Pons (tissue), 1 donor: ENCODE results near the gene USP10.

Experiments
- DNase-seq: peaks from one replicate; pipeline ENCODE4 v3.0.0-alpha.2; 2016; ENCODE audit warnings: low spot score

The USP10 gene

GRCh38 chr16:84774810-84775209 lies 75.0 kb downstream of the USP10 start:
- DNase-seq = no peak

GRCh38 chr16:84775262-84775810 lies 75.5 kb downstream of the USP10 start:
- DNase-seq = no peak

- DNase-seq = peak; percentile 40
Measured at GRCh38 chr16:84777435-84777834, 77.6 kb downstream of the USP10 start.

GRCh38 chr16:84778720-84779119 lies 78.9 kb downstream of the USP10 start:
- no peak for DNase-seq

GRCh38 chr16:84780063-84780462 lies 80.3 kb downstream of the USP10 start:
- no peak for DNase-seq

- DNase-seq = peak; percentile 30
Measured at GRCh38 chr16:84780544-84781376, 81.0 kb downstream of the USP10 start.

- DNase-seq = peak; percentile 33
Measured at GRCh38 chr16:84782846-84783245, 83.0 kb downstream of the USP10 start.

GRCh38 chr16:84785843-84786581 lies 86.2 kb downstream of the USP10 start:
- DNase-seq = no peak

GRCh38 chr16:84786605-84787262 lies 86.9 kb downstream of the USP10 start:
- no peak for DNase-seq

- no peak for DNase-seq
Measured at GRCh38 chr16:84787263-84787622, 87.4 kb downstream of the USP10 start.

- DNase-seq = no peak
Measured at GRCh38 chr16:84788920-84789391, 89.2 kb downstream of the USP10 start.

- DNase-seq = no peak
Measured at GRCh38 chr16:84789431-84789830, 89.6 kb downstream of the USP10 start.

GRCh38 chr16:84790301-84790700 lies 90.5 kb downstream of the USP10 start:
- no peak for DNase-seq

- DNase-seq = no peak
Measured at GRCh38 chr16:84791088-84791487, 91.3 kb downstream of the USP10 start.

- DNase-seq = no peak
Measured at GRCh38 chr16:84791501-84791900, 91.7 kb downstream of the USP10 start.

GRCh38 chr16:84794186-84794585 lies 94.4 kb downstream of the USP10 start:
- no peak for DNase-seq

- no peak for DNase-seq
Measured at GRCh38 chr16:84794626-84795025, 94.8 kb downstream of the USP10 start.

- DNase-seq = no peak
Measured at GRCh38 chr16:84795329-84796053, 95.7 kb downstream of the USP10 start.

GRCh38 chr16:84800158-84800978 lies 100.6 kb downstream of the USP10 start:
- DNase-seq = no peak

GRCh38 chr16:84803146-84803545 lies 103.3 kb downstream of the USP10 start:
- DNase-seq = no peak

GRCh38 chr16:84804326-84804725 lies 104.5 kb downstream of the USP10 start:
- DNase-seq = no peak
